Naive thymus-derived CD4-positive, alpha-beta T cell (primary cell): Measurements from ENCODE around the gene PTPRS. TPM values are rescaled to one million over a fixed set of nuclear protein-coding genes. Genes with fewer than 3 reads are reported as not detected.

ENCODE experiments used
- ATAC-seq: fragments of 150-1000 bp; cut with Tn5 transposase; 2 replicates; pipeline ENCODE4 v1.10.0; 2021; ENCODE audit warnings: mild to moderate bottlenecking, moderate library complexity
- CTCF ChIA-PET: fragments of 350-600 bp; sonication (Branson Sonifier 250); formaldehyde crosslinking; loops from one replicate; lab custom pipeline; 2021; ENCODE audit warnings: antibody characterized with exemption; lab: Charles Lee
- POLR2A ChIA-PET: fragments of 350-600 bp; sonication (Branson Sonifier 250); formaldehyde crosslinking; loops from one replicate; lab custom pipeline; 2021; ENCODE audit warnings: antibody characterized with exemption, inconsistent platforms; lab: Charles Lee
- DNase-seq, 9 donors: peaks; one replicate each; pipeline versions ENCODE4 v3.0.0 to v3.0.0-alpha.2; 2020 to 2022; ENCODE audit warnings: mixed read lengths in 1 of 9
- H3K27ac ChIP-seq: one replicate; pipeline ENCODE4 v1.7.0; 2013; ENCODE audit warnings: mild to moderate bottlenecking, low read depth, low read length, moderate library complexity
- H3K27me3 ChIP-seq, 2 donors: one replicate each; pipeline ENCODE4 v1.7.0; 2013; ENCODE audit warnings: low read length in 2 of 2, mild to moderate bottlenecking in 2 of 2, moderate library complexity in 2 of 2; ENCODE audit not compliant: control insufficient read depth in 2 of 2, insufficient read depth in 2 of 2
- H3K36me3 ChIP-seq, 3 experiments: 1 replicate in 2 of 3; 2 replicates in 1 of 3; pipeline ENCODE4 v1.7.0; 2013; ENCODE audit warnings: low read length in 3 of 3, mild to moderate bottlenecking in 3 of 3, moderate library complexity in 1 of 3; ENCODE audit not compliant: insufficient read depth in 3 of 3, control insufficient read depth in 2 of 3
- H3K4me1 ChIP-seq, 2 donors: one replicate each; pipeline ENCODE4 v1.7.0; 2013; ENCODE audit warnings: low read length in 2 of 2, mild to moderate bottlenecking in 2 of 2, moderate library complexity in 1 of 2; ENCODE audit not compliant: control insufficient read depth in 2 of 2, insufficient read depth in 2 of 2
- H3K4me3 ChIP-seq: 2 replicates; pipeline ENCODE4 v1.7.0; 2013; ENCODE audit warnings: mild to moderate bottlenecking, low read length
- H3K9me3 ChIP-seq, 3 experiments: 1 replicate in 2 of 3; 2 replicates in 1 of 3; pipeline ENCODE4 v1.7.0; 2013; ENCODE audit warnings: low read length in 3 of 3; ENCODE audit not compliant: control insufficient read depth in 2 of 3
- H3K27ac Mint-ChIP-seq, 9 donors: one replicate each; pipeline ENCODE4 v1.8.0; 2020 to 2022; ENCODE audit warnings: mixed read lengths in 9 of 9, mild to moderate bottlenecking in 8 of 9, moderate library complexity in 5 of 9, inconsistent platforms in 2 of 9
- H3K27me3 Mint-ChIP-seq, 5 donors: one replicate each; pipeline ENCODE4 v1.8.0; 2021 to 2022; ENCODE audit warnings: mixed read lengths in 5 of 5, mild to moderate bottlenecking in 1 of 5
- H3K36me3 Mint-ChIP-seq, 5 donors: one replicate each; pipeline ENCODE4 v1.8.0; 2020 to 2022; ENCODE audit warnings: mixed read lengths in 5 of 5, mild to moderate bottlenecking in 3 of 5, inconsistent platforms in 1 of 5
- H3K4me1 Mint-ChIP-seq, 7 donors: one replicate each; pipeline ENCODE4 v1.8.0; 2020 to 2022; ENCODE audit warnings: mixed read lengths in 7 of 7, mild to moderate bottlenecking in 3 of 7, inconsistent platforms in 1 of 7
- H3K4me3 Mint-ChIP-seq, 10 donors: one replicate each; pipeline ENCODE4 v1.8.0; 2020 to 2022; ENCODE audit warnings: mild to moderate bottlenecking in 10 of 10, mixed read lengths in 10 of 10, moderate library complexity in 6 of 10, inconsistent platforms in 2 of 10
- H3K9me3 Mint-ChIP-seq, 11 donors: one replicate each; pipeline ENCODE4 v1.8.0; 2020 to 2022; ENCODE audit warnings: mixed read lengths in 11 of 11, mild to moderate bottlenecking in 4 of 11, inconsistent platforms in 1 of 11, moderate library complexity in 1 of 11
- intact Hi-C, 2 donors: fragments of 100-400 bp; cut with micrococcal nuclease; formaldehyde crosslinking; loops; one replicate each; pipeline ENCODE4 v1.15.1; 2023
- polyA plus RNA-seq, 2 donors: library from polyadenylated mRNA; unstranded; fragments of 300-500 nt; fragmentation: Illumina TruSeq; gene quantifications; one replicate each; pipeline ENCODE4 v1.2.3, GENCODE V29; 2021
- total RNA-seq, 6 experiments: library from RNA in 5 of 6; stranded (reverse) in 5 of 6; gene quantifications; 1 replicate in 5 of 6; 2 replicates in 1 of 6; pipeline ENCODE4 v1.2.3 and lab custom pipeline; 2021 to 2026

PTPRS gene
- total and polyA plus RNA-seq, 7 experiments from 2014 or later, result 0.51 to 9.3 (median 2.9) TPM; not detected in 1

DNA sequence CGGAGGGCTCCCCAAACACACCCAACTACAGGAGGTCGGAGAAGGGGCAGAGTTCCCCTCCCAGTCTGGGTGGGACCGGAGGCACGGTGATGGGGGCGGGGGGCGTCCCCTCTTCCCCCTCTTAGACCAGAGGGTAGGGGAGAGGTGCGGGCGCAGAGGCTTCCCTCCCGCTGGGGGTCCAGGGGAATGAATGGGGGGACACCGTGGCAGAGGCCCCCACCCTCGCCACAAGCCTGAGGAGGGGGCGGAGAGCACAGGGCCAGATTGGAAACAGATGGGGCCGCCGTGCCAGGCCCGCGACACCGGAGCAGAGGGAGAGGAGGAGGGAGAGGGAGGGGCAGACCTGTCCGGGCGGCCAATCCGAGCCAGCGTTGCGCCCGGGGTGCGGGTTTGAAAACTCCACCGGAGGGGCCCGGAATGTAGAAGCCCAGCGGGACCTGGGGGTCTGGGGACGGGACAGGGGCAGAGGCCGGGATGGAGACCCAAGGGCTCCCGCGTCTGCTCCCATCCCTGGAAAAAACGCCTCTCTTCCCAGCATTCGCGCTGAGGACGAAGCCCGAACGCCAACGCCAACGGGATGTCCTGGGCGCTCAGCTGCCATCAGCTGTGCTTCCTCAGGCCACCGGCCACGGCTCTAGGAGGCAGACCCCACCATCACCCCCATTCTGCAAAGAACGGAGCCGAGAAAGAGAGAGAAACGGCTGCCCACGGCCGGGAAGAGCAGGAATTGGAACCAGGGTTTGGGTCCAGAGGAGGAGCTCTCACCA, 46.8 kb downstream of the PTPRS start:
- H3K4me1 ChIP-seq, result peaks cover 6 to 11% of the 10 kb centered on the region in 2 donors
- intact Hi-C loops, result no loop called here
- Mint-ChIP-seq H3K27ac (peak overlapping the region in 2 of 9 donors; percentile 22 to 76), H3K36me3 (no peaks in the 10 kb centered on the region), H3K9me3 (peaks cover 0 to 6% (median 0%) of the 10 kb centered on the region in 11 donors), H3K4me1 (peaks cover 0 to 17% (median 10%) of the 10 kb centered on the region in 7 donors), H3K4me3 (peak overlapping the region in 9 of 10 donors; percentile 57 to 85 (median 78)), H3K27me3 (peaks cover 0 to 26% (median 7%) of the 10 kb centered on the region in 5 donors)
- peak overlapping the region; percentile 51 for H3K27ac ChIP-seq
- POLR2A ChIA-PET, result interaction anchor here (0.6 kb wide), 1 partner anchor 9 kb away, joined by 3 read pairs; no protein-coding TSS in a partner anchor
- ATAC-seq, result peak; percentile 35
- H3K36me3 ChIP-seq, result no peaks in the 10 kb centered on the region
- H3K27me3 ChIP-seq, result no peaks in the 10 kb centered on the region
- peak in 1 of 9 donors; percentile 24 for DNase-seq
- CTCF ChIA-PET, result no interaction called here
- peak overlapping the region; percentile 56 for H3K4me3 ChIP-seq
- H3K9me3 ChIP-seq, result no peaks in the 10 kb centered on the region

DNA sequence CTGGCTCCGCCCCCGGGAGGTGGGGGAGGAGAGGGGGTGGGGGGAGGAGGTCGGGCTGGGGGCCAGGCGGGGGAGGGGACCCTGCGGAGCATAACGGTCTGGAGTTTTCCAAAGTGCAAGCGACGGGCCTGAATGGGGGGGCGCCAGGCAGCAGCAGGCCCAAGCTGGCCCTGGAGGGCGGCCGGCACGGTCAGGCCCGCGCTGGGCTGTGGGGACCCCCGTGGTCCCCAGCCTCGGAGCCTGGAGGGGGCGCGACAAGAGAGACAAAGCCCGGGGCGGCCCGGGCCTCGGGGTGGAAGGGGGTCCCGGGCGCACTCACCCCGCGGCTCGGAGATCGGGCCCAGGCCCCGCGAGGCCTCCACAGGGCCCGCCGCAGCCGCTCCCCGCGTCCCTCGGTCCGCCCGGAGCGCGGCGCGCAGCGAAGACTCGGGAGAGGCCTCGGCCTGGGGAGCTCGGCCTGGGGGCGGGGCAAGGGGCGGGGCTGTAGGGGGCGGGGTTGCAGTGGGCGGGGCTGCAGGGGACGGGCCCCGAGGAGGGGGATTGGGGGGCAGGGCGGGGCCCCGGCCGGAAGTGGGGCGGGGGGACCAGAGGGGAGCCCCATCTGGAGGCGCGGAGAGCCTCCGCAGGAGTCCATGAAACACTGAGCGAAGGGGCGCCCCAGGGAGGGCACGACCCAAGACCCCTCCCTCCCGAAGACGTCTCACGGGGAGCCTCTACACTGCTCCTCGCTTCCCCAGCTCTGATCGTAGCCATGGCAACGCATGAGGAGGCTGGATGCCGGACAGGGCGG, 47.6 kb downstream of the PTPRS start:
- intact Hi-C loops, result no loop called here
- peak overlapping the region; percentile 58 for H3K27ac ChIP-seq
- H3K36me3 ChIP-seq, result no peaks in the 10 kb centered on the region
- H3K27me3 ChIP-seq, result no peaks in the 10 kb centered on the region
- no peaks in the 10 kb centered on the region for H3K9me3 ChIP-seq
- DNase-seq, result peak; percentile 26 to 69 (median 50)
- peak; percentile 90 for ATAC-seq
- H3K4me1 Mint-ChIP-seq, result peaks cover 0 to 19% (median 13%) of the 10 kb centered on the region in 7 donors
- ChIA-PET POLR2A (interaction anchor here (0.6 kb wide), 1 partner anchor 10 kb away, joined by 3 read pairs; no protein-coding TSS in a partner anchor), CTCF (no interaction called here)
- H3K4me3 ChIP-seq, result peak overlapping the region; percentile 56
- H3K27ac Mint-ChIP-seq, result peak overlapping the region in 2 of 9 donors; percentile 22 to 76
- peaks cover 0 to under 1% (median 0%) of the 10 kb centered on the region in 5 donors for H3K36me3 Mint-ChIP-seq
- peaks cover 0 to 26% (median 7%) of the 10 kb centered on the region in 5 donors for H3K27me3 Mint-ChIP-seq
- no peaks in the 10 kb centered on the region for H3K9me3 Mint-ChIP-seq
- peaks cover 6 to 11% of the 10 kb centered on the region in 2 donors for H3K4me1 ChIP-seq
- peak overlapping the region in 9 of 10 donors; percentile 57 to 85 (median 78) for H3K4me3 Mint-ChIP-seq

DNA sequence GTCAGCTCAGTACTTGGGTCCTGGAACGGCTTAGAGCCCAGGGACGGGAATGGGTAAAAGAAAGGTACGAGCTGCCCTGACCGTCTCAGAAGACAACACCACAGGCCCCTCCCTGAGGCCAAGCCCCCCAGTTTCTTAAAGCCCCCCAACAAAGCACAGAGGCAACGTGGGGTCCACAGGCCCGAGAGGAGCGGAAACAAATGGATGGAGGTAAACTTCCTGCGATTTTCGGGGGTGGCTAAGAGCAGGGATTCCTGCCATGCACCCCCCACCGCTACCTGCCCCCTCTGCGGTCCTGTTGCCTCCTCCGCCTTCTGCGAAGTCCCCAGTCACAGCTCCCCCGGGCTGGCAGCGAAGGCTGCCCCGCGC, 48.2 kb downstream of the PTPRS start:
- peak overlapping the region in 9 of 10 donors; percentile 62 to 85 (median 74) for H3K4me3 Mint-ChIP-seq
- DNase-seq (peak in 4 of 9 donors; percentile 10 to 27 (median 16)), ATAC-seq (peak; percentile 30)
- H3K4me1 ChIP-seq, result peaks cover 6 to 11% of the 10 kb centered on the region in 2 donors
- H3K27ac ChIP-seq, result no peak overlapping the region
- peaks cover 0 to 26% (median 7%) of the 10 kb centered on the region in 5 donors for H3K27me3 Mint-ChIP-seq
- peaks cover 0 to 4% (median 0%) of the 10 kb centered on the region in 5 donors for H3K36me3 Mint-ChIP-seq
- intact Hi-C loops, result no loop called here
- no peaks in the 10 kb centered on the region for H3K9me3 Mint-ChIP-seq
- no peak overlapping the region for H3K27ac Mint-ChIP-seq
- H3K9me3 ChIP-seq, result no peaks in the 10 kb centered on the region
- ChIA-PET POLR2A (no interaction called here), CTCF (no interaction called here)
- H3K4me3 ChIP-seq, result peak overlapping the region; percentile 39
- H3K4me1 Mint-ChIP-seq, result peaks cover 0 to 23% (median 14%) of the 10 kb centered on the region in 7 donors
- H3K27me3 ChIP-seq, result no peaks in the 10 kb centered on the region
- H3K36me3 ChIP-seq, result no peaks in the 10 kb centered on the region

DNA sequence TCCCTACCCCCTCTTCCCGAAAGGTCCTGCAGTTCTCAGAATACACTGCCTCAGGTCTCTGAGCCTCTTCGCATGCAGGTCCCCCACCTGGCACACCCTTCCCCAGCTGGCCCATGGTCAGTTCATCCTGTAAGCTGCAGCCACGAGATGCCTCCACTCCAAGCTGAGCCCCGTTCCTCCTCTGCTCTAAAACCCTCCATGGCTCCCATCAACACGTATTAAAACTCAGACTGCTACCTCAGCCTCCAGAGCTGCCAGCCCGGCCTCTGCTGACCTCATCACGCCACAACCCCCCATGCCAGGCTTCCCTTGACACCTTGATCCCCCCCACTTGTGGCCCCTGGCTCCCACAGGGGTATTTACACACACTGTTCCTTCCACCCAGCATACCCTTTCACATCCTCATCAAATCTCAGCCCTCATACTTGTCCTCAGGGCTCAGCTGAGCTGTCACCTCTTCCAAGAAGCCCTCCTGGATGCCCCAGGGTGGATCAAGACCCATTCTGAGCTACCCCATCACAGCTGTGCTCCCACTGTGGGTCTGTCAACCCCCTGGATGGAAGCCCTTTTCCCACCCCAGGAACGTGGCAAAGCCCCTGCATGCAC, 48.9 kb downstream of the PTPRS start:
- no peak for ATAC-seq
- H3K9me3 Mint-ChIP-seq, result no peaks in the 10 kb centered on the region

More for the DNA sequence above, 48.9 kb downstream of the PTPRS start:
- Mint-ChIP-seq H3K36me3 (peaks cover 0 to 4% (median 0%) of the 10 kb centered on the region in 5 donors), H3K4me1 (peaks cover 0 to 23% (median 14%) of the 10 kb centered on the region in 7 donors), H3K27ac (peak overlapping the region in 4 of 9 donors; percentile 3 to 91 (median 38)), H3K4me3 (peak overlapping the region in 9 of 10 donors; percentile 62 to 85 (median 74)), H3K27me3 (peaks cover 0 to 26% (median 10%) of the 10 kb centered on the region in 5 donors)
- ChIA-PET POLR2A (no interaction called here), CTCF (no interaction called here)
- Histone ChIP-seq H3K27me3 (no peaks in the 10 kb centered on the region), H3K9me3 (no peaks in the 10 kb centered on the region), H3K4me1 (peaks cover 6 to 11% of the 10 kb centered on the region in 2 donors), H3K27ac (no peak overlapping the region), H3K36me3 (no peaks in the 10 kb centered on the region), H3K4me3 (no peak overlapping the region)
- intact Hi-C loops, result no loop called here
- no peak for DNase-seq

Other genes starting within 250 kb of the PTPRS start
- gene ZNRF4, start 114.6 kb upstream of the PTPRS start, total RNA-seq, result not detected
- gene ZNRF4, start 114.6 kb upstream of the PTPRS start, polyA plus RNA-seq, result not detected
- 1 to 10 TPM in 2 of 5 experiments, under 1 TPM in 3; 0.70 to 1.9 (median 0.97) TPM for gene TINCR, start 227.1 kb upstream of the PTPRS start, total RNA-seq
- gene TINCR, start 227.1 kb upstream of the PTPRS start, polyA plus RNA-seq, result not detected